Muscle layer of duodenum (tissue), 2 donors: ENCODE measurements around the gene GLRX3.

Experiments
- H3K27ac ChIP-seq: one replicate; pipeline ENCODE4 v1.7.0; 2013; ENCODE audit warnings: mild to moderate bottlenecking, low read length
- H3K27me3 ChIP-seq: one replicate; pipeline ENCODE4 v1.7.0; 2013; ENCODE audit warnings: low read depth, mild to moderate bottlenecking, control low read depth, low read length
- H3K36me3 ChIP-seq, 2 donors: one replicate each; pipeline ENCODE4 v1.7.0; 2013; ENCODE audit warnings: low read length in 2 of 2, control low read depth in 1 of 2, mild to moderate bottlenecking in 1 of 2; ENCODE audit not compliant: insufficient read depth in 2 of 2, control insufficient read depth in 1 of 2
- H3K4me1 ChIP-seq, 2 donors: one replicate each; pipeline ENCODE4 v1.7.0; 2013; ENCODE audit warnings: low read length in 2 of 2, mild to moderate bottlenecking in 2 of 2, control low read depth in 1 of 2, moderate library complexity in 1 of 2; ENCODE audit not compliant: insufficient read depth in 2 of 2, control insufficient read depth in 1 of 2
- H3K4me3 ChIP-seq, 2 donors: one replicate each; pipeline ENCODE4 v1.7.0; 2013; ENCODE audit warnings: low read length in 2 of 2, low read depth in 1 of 2, mild to moderate bottlenecking in 1 of 2
- H3K9me3 ChIP-seq, 2 donors: one replicate each; pipeline ENCODE4 v1.7.0; 2013; ENCODE audit warnings: low read length in 2 of 2, control low read depth in 1 of 2, mild to moderate bottlenecking in 1 of 2; ENCODE audit not compliant: control insufficient read depth in 1 of 2
- donor health status: healthy.

Gene GLRX3

GRCh38 chr10:130215151-130215930 is 79.2 kb downstream of the GLRX3 start:
- no peaks in the 10 kb centered on the region for H3K27me3 ChIP-seq
- H3K4me1 ChIP-seq, result no peaks in the 10 kb centered on the region
- no peaks in the 10 kb centered on the region for H3K36me3 ChIP-seq
- H3K9me3 ChIP-seq, result no peaks in the 10 kb centered on the region
- no peak overlapping the region for H3K27ac ChIP-seq
- no peak overlapping the region for H3K4me3 ChIP-seq

- H3K36me3 ChIP-seq, result no peaks in the 10 kb centered on the region
- no peaks in the 10 kb centered on the region for H3K9me3 ChIP-seq
- no peaks in the 10 kb centered on the region for H3K27me3 ChIP-seq
- no peaks in the 10 kb centered on the region for H3K4me1 ChIP-seq
- H3K4me3 ChIP-seq, result no peak overlapping the region
- H3K27ac ChIP-seq, result no peak overlapping the region
Measured at GRCh38 chr10:130215931-130216231, 79.7 kb downstream of the GLRX3 start.

- Histone ChIP-seq H3K4me3 (no peak overlapping the region), H3K27me3 (no peaks in the 10 kb centered on the region), H3K9me3 (no peaks in the 10 kb centered on the region), H3K27ac (no peak overlapping the region), H3K4me1 (no peaks in the 10 kb centered on the region), H3K36me3 (no peaks in the 10 kb centered on the region)
Measured at GRCh38 chr10:130218181-130218641, 82.0 kb downstream of the GLRX3 start.

GRCh38 chr10:130218936-130219335 is 82.7 kb downstream of the GLRX3 start:
- Histone ChIP-seq H3K9me3 (no peaks in the 10 kb centered on the region), H3K4me1 (no peaks in the 10 kb centered on the region), H3K36me3 (no peaks in the 10 kb centered on the region), H3K27ac (no peak overlapping the region), H3K4me3 (no peak overlapping the region), H3K27me3 (no peaks in the 10 kb centered on the region)

- Histone ChIP-seq H3K4me1 (no peaks in the 10 kb centered on the region), H3K4me3 (no peak overlapping the region), H3K9me3 (no peaks in the 10 kb centered on the region), H3K27me3 (no peaks in the 10 kb centered on the region), H3K36me3 (no peaks in the 10 kb centered on the region), H3K27ac (no peak overlapping the region)
Measured at GRCh38 chr10:130220251-130221185, 84.3 kb downstream of the GLRX3 start.

- Histone ChIP-seq H3K27me3 (no peaks in the 10 kb centered on the region), H3K27ac (no peak overlapping the region), H3K4me1 (no peaks in the 10 kb centered on the region), H3K9me3 (peaks cover 0 to 3% of the 10 kb centered on the region in 2 donors), H3K36me3 (no peaks in the 10 kb centered on the region), H3K4me3 (no peak overlapping the region)
Measured at GRCh38 chr10:130221456-130222375, 85.5 kb downstream of the GLRX3 start.

- no peaks in the 10 kb centered on the region for H3K27me3 ChIP-seq
- no peak overlapping the region for H3K27ac ChIP-seq
Measured at GRCh38 chr10:130222381-130222780, 86.2 kb downstream of the GLRX3 start.

GRCh38 chr10:130224228-130224627 is 88.0 kb downstream of the GLRX3 start:
- H3K27me3 ChIP-seq, result no peaks in the 10 kb centered on the region
- peaks cover 14% of the 10 kb centered on the region in 2 donors for H3K9me3 ChIP-seq
- no peaks in the 10 kb centered on the region for H3K36me3 ChIP-seq
- no peak overlapping the region for H3K4me3 ChIP-seq
- no peaks in the 10 kb centered on the region for H3K4me1 ChIP-seq
- H3K27ac ChIP-seq, result no peak overlapping the region

More at GRCh38 chr10:130222381-130222780, 86.2 kb downstream of the GLRX3 start:
- Histone ChIP-seq H3K36me3 (no peaks in the 10 kb centered on the region), H3K4me3 (no peak overlapping the region), H3K9me3 (peaks cover 2 to 10% of the 10 kb centered on the region in 2 donors), H3K4me1 (no peaks in the 10 kb centered on the region)

GRCh38 chr10:130226012-130226411 is 89.8 kb downstream of the GLRX3 start:
- peaks cover 14% of the 10 kb centered on the region in 2 donors for H3K9me3 ChIP-seq
- no peaks in the 10 kb centered on the region for H3K27me3 ChIP-seq
- H3K4me3 ChIP-seq, result no peak overlapping the region
- no peaks in the 10 kb centered on the region for H3K4me1 ChIP-seq
- no peaks in the 10 kb centered on the region for H3K36me3 ChIP-seq
- no peak overlapping the region for H3K27ac ChIP-seq

GRCh38 chr10:130227883-130228282 is 91.7 kb downstream of the GLRX3 start:
- no peaks in the 10 kb centered on the region for H3K4me1 ChIP-seq
- no peaks in the 10 kb centered on the region for H3K27me3 ChIP-seq
- H3K36me3 ChIP-seq, result no peaks in the 10 kb centered on the region
- peaks cover 14% of the 10 kb centered on the region in 2 donors for H3K9me3 ChIP-seq
- no peak overlapping the region for H3K4me3 ChIP-seq
- H3K27ac ChIP-seq, result no peak overlapping the region
